GM23338 (cell line): ENCODE results near the gene SCAPER. TPM values are rescaled to one million over a fixed set of nuclear protein-coding genes. Genes with fewer than 3 reads are reported as not detected.

Experiments used
- ATAC-seq: fragments of 200-7000 bp; cut with Tn5 transposase; 3 replicates; pipeline ENCODE4 v1.9.1; 2020
- DNase-seq: peaks from one replicate; pipeline ENCODE4 v3.0.0-alpha.2; 2015; ENCODE audit warnings: low spot score
- H2AFZ ChIP-seq: fragments of 200-600 bp; sonication (generic); 2 replicates; pipeline ENCODE4 v1.8.0; 2016; ENCODE audit warnings: antibody characterized with exemption, mild to moderate bottlenecking, moderate library complexity
- H3F3A ChIP-seq: fragments of 200-600 bp; sonication (generic); replicated peaks from 2 replicates; pipeline ENCODE4 v1.8.0; 2017; ENCODE audit warnings: antibody characterized with exemption, mixed run types, low read depth
- H3K27ac ChIP-seq: fragments of 200-600 bp; sonication (generic); 2 replicates; pipeline ENCODE4 v1.6.1; 2016; ENCODE audit warnings: low read depth
- H3K27me3 ChIP-seq: fragments of 200-600 bp; sonication (generic); 2 replicates; pipeline ENCODE4 v1.8.0; 2016; ENCODE audit warnings: mild to moderate bottlenecking, mixed run types, moderate library complexity; ENCODE audit not compliant: insufficient read depth
- H3K36me3 ChIP-seq: fragments of 200-600 bp; sonication (generic); 2 replicates; pipeline ENCODE4 v1.8.0; 2016; ENCODE audit warnings: mild to moderate bottlenecking; ENCODE audit not compliant: insufficient read depth
- H3K4me1 ChIP-seq: fragments of 200-600 bp; sonication (generic); 2 replicates; pipeline ENCODE4 v1.8.0; 2016; ENCODE audit warnings: mild to moderate bottlenecking, moderate library complexity; ENCODE audit not compliant: insufficient read depth
- H3K4me2 ChIP-seq: fragments of 200-600 bp; sonication (generic); 2 replicates; pipeline ENCODE4 v1.7.1; 2017; ENCODE audit warnings: mixed run types
- H3K4me3 ChIP-seq: fragments of 200-600 bp; sonication (generic); 2 replicates; pipeline ENCODE4 v1.6.1; 2016; ENCODE audit warnings: mixed run types
- H3K79me2 ChIP-seq: fragments of 200-600 bp; sonication (generic); replicated peaks from 2 replicates; pipeline ENCODE4 v1.8.0; 2017; ENCODE audit warnings: mild to moderate bottlenecking; ENCODE audit not compliant: insufficient read depth
- H3K9me2 ChIP-seq: fragments of 200-600 bp; sonication (generic); 2 replicates; pipeline ENCODE4 v1.8.0; 2017; ENCODE audit not compliant: insufficient read depth
- H4K20me1 ChIP-seq: fragments of 200-600 bp; sonication (generic); replicated peaks from 2 replicates; pipeline ENCODE4 v1.8.0; 2017; ENCODE audit warnings: mild to moderate bottlenecking; ENCODE audit not compliant: insufficient read depth
- H3K27ac Mint-ChIP-seq: 2 replicates; pipeline ENCODE4 v1.8.0; 2020; ENCODE audit warnings: inconsistent platforms, mild to moderate bottlenecking, moderate library complexity, mixed read lengths
- H3K27me3 Mint-ChIP-seq: 3 replicates; pipeline ENCODE4 v1.8.0; 2022; ENCODE audit warnings: low read depth, mild to moderate bottlenecking, moderate library complexity, mixed read lengths, inconsistent platforms; ENCODE audit not compliant: insufficient read depth, poor library complexity
- H3K36me3 Mint-ChIP-seq: 3 replicates; pipeline ENCODE4 v1.8.0; 2021; ENCODE audit warnings: low read depth, mild to moderate bottlenecking, inconsistent platforms, moderate library complexity, mixed read lengths
- H3K4me1 Mint-ChIP-seq: 3 replicates; pipeline ENCODE4 v1.8.0; 2020; ENCODE audit warnings: mild to moderate bottlenecking, inconsistent platforms, mixed read lengths
- H3K4me3 Mint-ChIP-seq: 3 replicates; pipeline ENCODE4 v1.8.0; 2021; ENCODE audit warnings: moderate library complexity, mild to moderate bottlenecking, inconsistent platforms, mixed read lengths
- H3K9me3 Mint-ChIP-seq: 3 replicates; pipeline ENCODE4 v1.8.0; 2020; ENCODE audit warnings: moderate library complexity, mild to moderate bottlenecking, inconsistent platforms, mixed read lengths
- CREB1 ChIP-seq: fragments of 250-450 bp; sonication (Bioruptor Pico); IDR thresholded peaks from 2 replicates; pipeline ENCODE4 v1.5.0; 2020; ENCODE audit warnings: low read depth, mild to moderate bottlenecking, moderate library complexity
- CTCF ChIP-seq, 2 experiments: fragments of 200-600 bp in 1 of 2; sonication (generic) in 1 of 2; conservative IDR thresholded peaks; 2 replicates each; pipeline versions ENCODE4 v1.5.1 to v1.6.1; 2016 to 2017; ENCODE audit warnings: antibody characterized with exemption in 2 of 2, low read depth in 2 of 2, mild to moderate bottlenecking in 2 of 2, moderate library complexity in 1 of 2
- ETS1 ChIP-seq: IDR thresholded peaks from 2 replicates; pipeline ENCODE4 v1.6.1; 2016; ENCODE audit warnings: antibody characterized with exemption
- EZH2 ChIP-seq: fragments of 200-600 bp; sonication (generic); IDR thresholded peaks from one replicate; pipeline ENCODE4 v1.8.0; 2017; ENCODE audit warnings: antibody characterized with exemption, mild to moderate bottlenecking, low read depth; ENCODE audit not compliant: unreplicated experiment
- EZH2phosphoT487 ChIP-seq: fragments of 200-600 bp; sonication (generic); IDR thresholded peaks from one replicate; pipeline ENCODE4 v1.8.1; 2018; ENCODE audit warnings: antibody characterized with exemption; ENCODE audit not compliant: unreplicated experiment
- JUNB ChIP-seq: IDR thresholded peaks from one replicate; pipeline ENCODE4 v1.6.1; 2016; ENCODE audit warnings: antibody characterized with exemption; ENCODE audit not compliant: unreplicated experiment
- NANOG ChIP-seq: IDR thresholded peaks from 2 replicates; pipeline ENCODE4 v1.6.1; 2016; ENCODE audit warnings: antibody characterized with exemption, borderline replicate concordance
- POLR2AphosphoS5 ChIP-seq: IDR thresholded peaks from 2 replicates; pipeline ENCODE4 v1.6.1; 2016; ENCODE audit warnings: antibody characterized with exemption, low read depth
- REST ChIP-seq: IDR thresholded peaks from one replicate; pipeline ENCODE4 v1.6.1; 2018; ENCODE audit warnings: antibody characterized with exemption; ENCODE audit not compliant: unreplicated experiment
- STAT1 ChIP-seq: IDR thresholded peaks from one replicate; pipeline ENCODE4 v1.6.1; 2016; ENCODE audit warnings: antibody characterized with exemption; ENCODE audit not compliant: unreplicated experiment
- ZNF114 ChIP-seq: fragments of 250-450 bp; sonication (Bioruptor Pico); IDR thresholded peaks from 2 replicates; pipeline ENCODE4 v1.5.0; 2020; ENCODE audit warnings: mild to moderate bottlenecking, moderate library complexity
- ZNF331 ChIP-seq: fragments of 250-450 bp; sonication (Bioruptor Pico); IDR thresholded peaks from 2 replicates; pipeline ENCODE4 v1.5.0; 2020; ENCODE audit warnings: low read depth, mild to moderate bottlenecking, moderate library complexity
- polyA plus RNA-seq: library from polyadenylated mRNA; unstranded; fragments of >200 nt; fragmentation: Nextera tagmentation; extraction: Ambion mirVana; gene quantifications from 2 replicates; pipeline ENCODE4 v1.2.1, GENCODE V29; 2016
- total RNA-seq: library from RNA; depleted of rRNA; stranded (reverse); fragments of >200 nt; shearing (Covaris generic); gene quantifications from 2 replicates; pipeline ENCODE4 v1.2.3, GENCODE V29; 2014

The SCAPER gene
- total and polyA plus RNA-seq, 2 experiments from 2014 or later, result 9.1 to 17.6 TPM

- no peaks in the 10 kb centered on the region for H3K79me2 ChIP-seq
- H3K4me2 ChIP-seq, result no peak overlapping the region
- H3F3A ChIP-seq, result no peaks in the 10 kb centered on the region
- Mint-ChIP-seq H3K27ac (no peak overlapping the region), H3K4me1 (no peaks in the 10 kb centered on the region), H3K27me3 (peaks cover 1% of the 10 kb centered on the region), H3K4me3 (no peak overlapping the region), H3K36me3 (peaks cover 8% of the 10 kb centered on the region; the same call in 2 of the 3 replicates), H3K9me3 (peaks cover 8% of the 10 kb centered on the region)
- H3K36me3 ChIP-seq, result no peaks in the 10 kb centered on the region
- H3K4me1 ChIP-seq, result no peaks in the 10 kb centered on the region
- no peak for DNase-seq
- ATAC-seq, result no peak
- no peaks in the 10 kb centered on the region for H4K20me1 ChIP-seq
- no peaks in the 10 kb centered on the region for H3K9me2 ChIP-seq
- H3K27me3 ChIP-seq, result no peaks in the 10 kb centered on the region
- TF ChIP-seq POLR2AphosphoS5 (no peak), CREB1 (CRISPR knock-in tag) (no peak), REST (no peak), ETS1 (no peak), EZH2phosphoT487 (no peak), JUNB (no peak)
- no peak overlapping the region for H3K4me3 ChIP-seq
- H3K27ac ChIP-seq, result no peak overlapping the region
- H2AFZ ChIP-seq, result no peak overlapping the region
Observed at GRCh38 chr15:76823890-76824289, 81.2 kb downstream of the SCAPER start.

- Mint-ChIP-seq H3K27ac (no peak overlapping the region), H3K4me3 (no peak overlapping the region), H3K36me3 (peaks cover 14% of the 10 kb centered on the region), H3K9me3 (peaks cover 14% of the 10 kb centered on the region), H3K27me3 (peaks cover 1% of the 10 kb centered on the region), H3K4me1 (no peaks in the 10 kb centered on the region)
- Histone ChIP-seq H3K36me3 (no peaks in the 10 kb centered on the region), H3K27ac (no peak overlapping the region), H3K4me2 (no peak overlapping the region), H2AFZ (no peak overlapping the region), H3K4me3 (no peak overlapping the region), H3K27me3 (no peaks in the 10 kb centered on the region), H3K79me2 (no peaks in the 10 kb centered on the region), H4K20me1 (no peaks in the 10 kb centered on the region), H3F3A (no peaks in the 10 kb centered on the region), H3K9me2 (no peaks in the 10 kb centered on the region), H3K4me1 (no peaks in the 10 kb centered on the region)
- no peak for DNase-seq
- ATAC-seq, result no peak
- TF ChIP-seq POLR2AphosphoS5 (no peak), JUNB (no peak), ZNF114 (CRISPR knock-in tag) (no peak), EZH2phosphoT487 (no peak), REST (no peak), CREB1 (CRISPR knock-in tag) (no peak), ETS1 (no peak), EZH2 (no peak), NANOG (no peak), STAT1 (no peak), ZNF331 (CRISPR knock-in tag) (no peak), CTCF (conservative IDR thresholded peaks at IDR 0.05; ENCODE audit: low read depth in 2 of 2) (no peak)
Observed at GRCh38 chr15:76823303-76823702, 81.8 kb downstream of the SCAPER start.
